Ishikawa (cell line): ENCODE results near the gene JAML.

ENCODE experiments used
- CEBPB ChIP-seq: IDR thresholded peaks from 2 replicates; pipeline ENCODE4 v1.6.1; 2012
- CREB1 ChIP-seq: IDR thresholded peaks from 2 replicates; pipeline ENCODE4 v1.6.1; 2012; ENCODE audit warnings: low read depth
- EGR1 ChIP-seq: IDR thresholded peaks from 2 replicates; pipeline ENCODE4 v1.6.1; 2012
- EP300 ChIP-seq: IDR thresholded peaks from 2 replicates; pipeline ENCODE4 v1.6.1; 2012; ENCODE audit warnings: borderline replicate concordance
- FOXM1 ChIP-seq: IDR thresholded peaks from 2 replicates; pipeline ENCODE4 v1.6.1; 2012; ENCODE audit warnings: low read depth, borderline replicate concordance
- NFIC ChIP-seq: IDR thresholded peaks from 2 replicates; pipeline ENCODE4 v1.6.1; 2012
- RAD21 ChIP-seq: IDR thresholded peaks from 2 replicates; pipeline ENCODE4 v1.6.1; 2012; ENCODE audit warnings: low read depth
- TAF1 ChIP-seq: IDR thresholded peaks from 2 replicates; pipeline ENCODE4 v1.6.1; 2012; ENCODE audit warnings: low read depth, mild to moderate bottlenecking
- TCF12 ChIP-seq: IDR thresholded peaks from 2 replicates; pipeline ENCODE4 v1.6.1; 2012; ENCODE audit warnings: low read depth
- TEAD4 ChIP-seq: IDR thresholded peaks from 2 replicates; pipeline ENCODE4 v1.6.1; 2012
- YY1 ChIP-seq: IDR thresholded peaks from 2 replicates; pipeline ENCODE4 v1.6.1; 2012; ENCODE audit warnings: low read depth
- ZBTB7A ChIP-seq: IDR thresholded peaks from 2 replicates; pipeline ENCODE4 v1.6.1; 2012; ENCODE audit warnings: low read depth
- TF ChIP-seq, protein P1 (sequence below): IDR thresholded peaks from 2 replicates; pipeline ENCODE4 v1.6.1; 2012
- TF ChIP-seq, protein P2 (sequence below): IDR thresholded peaks from 2 replicates; pipeline ENCODE4 v1.6.1; 2012; ENCODE audit warnings: low read depth, mild to moderate bottlenecking
- TF ChIP-seq, protein P3 (sequence below): IDR thresholded peaks from 2 replicates; pipeline ENCODE4 v1.6.1; 2012

Gene JAML

DNA sequence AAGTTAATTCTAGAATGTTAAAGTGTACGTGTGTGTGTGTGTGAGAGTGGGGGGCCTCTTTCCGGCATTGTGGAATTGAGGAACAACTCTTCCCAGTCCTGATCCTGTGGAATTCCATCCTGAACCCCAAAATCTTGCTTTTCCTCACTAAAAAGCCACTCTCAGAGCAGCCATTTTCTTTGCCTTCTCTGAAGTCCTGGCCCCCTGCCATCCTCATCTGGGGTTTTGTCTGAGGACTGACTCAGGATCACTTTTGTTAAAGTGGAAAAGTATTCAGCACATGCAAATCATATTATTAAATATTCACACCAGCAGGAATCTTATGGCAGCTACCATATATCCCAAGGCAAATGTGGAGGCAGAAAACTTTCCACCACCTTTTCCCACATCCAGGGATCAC is 76.0 kb downstream of the JAML start:
- TF ChIP-seq TEAD4 = no peak

DNA sequence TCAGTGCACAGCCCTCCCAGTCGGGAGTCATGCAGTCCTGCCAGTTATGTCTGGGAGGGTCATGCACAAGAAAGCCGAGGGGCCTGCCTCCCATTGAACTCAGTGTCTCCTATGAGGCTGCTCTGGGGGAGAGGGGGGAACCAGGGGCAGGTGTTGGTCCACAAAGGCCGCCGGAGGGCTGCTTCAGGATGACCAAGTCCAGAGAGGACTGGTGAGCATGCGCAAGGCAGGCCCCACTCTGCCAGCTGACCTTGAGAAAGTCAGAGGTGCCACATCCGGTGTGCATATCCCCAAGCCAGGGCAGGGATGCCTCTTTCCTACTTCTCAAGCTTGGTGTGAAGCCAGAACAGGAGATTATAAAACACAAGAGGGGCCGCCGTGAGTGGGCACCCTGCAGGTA is 76.6 kb downstream of the JAML start:
- no peak for TF ChIP-seq NFIC
- no peak for TF ChIP-seq TCF12
- no peak for TF ChIP-seq EP300
- no peak for TF ChIP-seq CREB1
- TF ChIP-seq CEBPB = no peak
- no peak for TF ChIP-seq RAD21
- no peak for TF ChIP-seq TAF1
- TF ChIP-seq, protein P1, sequence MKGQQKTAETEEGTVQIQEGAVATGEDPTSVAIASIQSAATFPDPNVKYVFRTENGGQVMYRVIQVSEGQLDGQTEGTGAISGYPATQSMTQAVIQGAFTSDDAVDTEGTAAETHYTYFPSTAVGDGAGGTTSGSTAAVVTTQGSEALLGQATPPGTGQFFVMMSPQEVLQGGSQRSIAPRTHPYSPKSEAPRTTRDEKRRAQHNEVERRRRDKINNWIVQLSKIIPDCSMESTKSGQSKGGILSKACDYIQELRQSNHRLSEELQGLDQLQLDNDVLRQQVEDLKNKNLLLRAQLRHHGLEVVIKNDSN = no peak
- TF ChIP-seq EGR1 = no peak
- TF ChIP-seq FOXM1 = no peak
- TF ChIP-seq, protein P2, sequence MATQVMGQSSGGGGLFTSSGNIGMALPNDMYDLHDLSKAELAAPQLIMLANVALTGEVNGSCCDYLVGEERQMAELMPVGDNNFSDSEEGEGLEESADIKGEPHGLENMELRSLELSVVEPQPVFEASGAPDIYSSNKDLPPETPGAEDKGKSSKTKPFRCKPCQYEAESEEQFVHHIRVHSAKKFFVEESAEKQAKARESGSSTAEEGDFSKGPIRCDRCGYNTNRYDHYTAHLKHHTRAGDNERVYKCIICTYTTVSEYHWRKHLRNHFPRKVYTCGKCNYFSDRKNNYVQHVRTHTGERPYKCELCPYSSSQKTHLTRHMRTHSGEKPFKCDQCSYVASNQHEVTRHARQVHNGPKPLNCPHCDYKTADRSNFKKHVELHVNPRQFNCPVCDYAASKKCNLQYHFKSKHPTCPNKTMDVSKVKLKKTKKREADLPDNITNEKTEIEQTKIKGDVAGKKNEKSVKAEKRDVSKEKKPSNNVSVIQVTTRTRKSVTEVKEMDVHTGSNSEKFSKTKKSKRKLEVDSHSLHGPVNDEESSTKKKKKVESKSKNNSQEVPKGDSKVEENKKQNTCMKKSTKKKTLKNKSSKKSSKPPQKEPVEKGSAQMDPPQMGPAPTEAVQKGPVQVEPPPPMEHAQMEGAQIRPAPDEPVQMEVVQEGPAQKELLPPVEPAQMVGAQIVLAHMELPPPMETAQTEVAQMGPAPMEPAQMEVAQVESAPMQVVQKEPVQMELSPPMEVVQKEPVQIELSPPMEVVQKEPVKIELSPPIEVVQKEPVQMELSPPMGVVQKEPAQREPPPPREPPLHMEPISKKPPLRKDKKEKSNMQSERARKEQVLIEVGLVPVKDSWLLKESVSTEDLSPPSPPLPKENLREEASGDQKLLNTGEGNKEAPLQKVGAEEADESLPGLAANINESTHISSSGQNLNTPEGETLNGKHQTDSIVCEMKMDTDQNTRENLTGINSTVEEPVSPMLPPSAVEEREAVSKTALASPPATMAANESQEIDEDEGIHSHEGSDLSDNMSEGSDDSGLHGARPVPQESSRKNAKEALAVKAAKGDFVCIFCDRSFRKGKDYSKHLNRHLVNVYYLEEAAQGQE = no peak
- TF ChIP-seq ZBTB7A = no peak
- TF ChIP-seq TEAD4 = no peak

DNA sequence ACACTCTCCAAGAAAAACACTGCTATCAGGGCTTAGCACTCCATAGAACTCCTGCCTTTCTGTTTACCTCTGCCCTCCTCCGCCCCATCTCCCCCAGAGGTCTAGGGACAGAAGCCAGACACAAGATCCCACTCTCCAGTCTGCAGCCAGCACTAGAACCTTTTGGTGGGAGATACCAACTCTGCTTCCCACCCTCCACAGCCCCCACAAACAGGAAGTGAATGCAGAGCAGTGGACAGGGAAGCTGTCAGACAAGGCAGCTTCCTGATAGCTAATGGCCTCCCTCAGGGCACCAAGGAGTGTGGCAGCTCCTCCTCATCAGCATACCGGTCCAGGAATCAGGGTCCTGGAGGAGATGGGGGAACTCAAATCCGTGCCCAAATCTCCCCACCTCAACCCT is 77.3 kb downstream of the JAML start:
- TF ChIP-seq, protein P1 = no peak
- TF ChIP-seq TEAD4 (no peak), EP300 (no peak), RAD21 (no peak), TCF12 (no peak), CREB1 (no peak), FOXM1 (no peak), TAF1 (no peak), CEBPB (no peak), EGR1 (no peak), NFIC (no peak), ZBTB7A (no peak), YY1 (no peak)
- TF ChIP-seq, protein P2 = no peak
- TF ChIP-seq, protein P3, sequence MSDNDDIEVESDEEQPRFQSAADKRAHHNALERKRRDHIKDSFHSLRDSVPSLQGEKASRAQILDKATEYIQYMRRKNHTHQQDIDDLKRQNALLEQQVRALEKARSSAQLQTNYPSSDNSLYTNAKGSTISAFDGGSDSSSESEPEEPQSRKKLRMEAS = no peak

DNA sequence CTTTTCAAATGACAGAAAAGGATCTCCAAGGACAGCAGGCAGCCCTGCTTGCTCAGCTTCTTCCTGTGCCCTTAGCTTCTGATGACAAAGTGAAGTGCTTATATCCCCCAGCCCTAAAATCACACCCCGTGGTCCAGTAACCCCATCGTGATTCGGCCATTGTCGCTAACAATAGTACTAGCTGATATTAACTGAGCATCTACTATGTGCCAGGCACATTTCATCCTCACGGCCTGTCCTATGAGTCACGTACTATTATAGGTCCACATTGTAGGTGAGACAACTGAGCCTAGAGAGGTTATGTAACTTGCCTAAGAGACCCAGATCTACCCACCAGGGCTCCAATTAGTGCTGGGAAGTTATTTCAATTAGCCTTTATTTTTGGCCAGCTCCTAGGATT is 78.3 kb downstream of the JAML start:
- TF ChIP-seq TEAD4 = no peak
- no peak for TF ChIP-seq RAD21
- TF ChIP-seq, protein P1 = no peak
- no peak for TF ChIP-seq TAF1
- TF ChIP-seq EP300 = no peak
- no peak for TF ChIP-seq NFIC
- TF ChIP-seq FOXM1 = no peak
- TF ChIP-seq ZBTB7A = no peak
- TF ChIP-seq EGR1 = no peak
- no peak for TF ChIP-seq CREB1
- no peak for TF ChIP-seq CEBPB
- TF ChIP-seq, protein P2 = no peak
- no peak for TF ChIP-seq TCF12
